WTC11 (cell line): ENCODE data around the gene CCDC34.

Source experiments
- ATF3 ChIP-seq: sonication (generic); formaldehyde crosslinking; conservative IDR thresholded peaks from 2 replicates; pipeline ENCODE4 v1.8.1; 2022; ENCODE audit warnings: mild to moderate bottlenecking, missing genetic modification reagents
- CREB1 ChIP-seq: sonication (generic); formaldehyde crosslinking; IDR thresholded peaks from 2 replicates; pipeline ENCODE4 v1.8.0; 2023; ENCODE audit warnings: mild to moderate bottlenecking, missing genetic modification reagents
- CREM ChIP-seq: sonication (generic); formaldehyde crosslinking; IDR thresholded peaks from 2 replicates; pipeline ENCODE4 v1.8.1; 2022; ENCODE audit warnings: mild to moderate bottlenecking, missing genetic modification reagents, moderate library complexity
- CTCF ChIP-seq: fragments of 200-600 bp; IDR thresholded peaks from 2 replicates; pipeline ENCODE4 v1.8.0; 2022; ENCODE audit warnings: antibody characterized with exemption
- FOXK1 ChIP-seq: sonication (generic); formaldehyde crosslinking; IDR thresholded peaks from 2 replicates; pipeline ENCODE4 v1.8.0; 2022; ENCODE audit warnings: mild to moderate bottlenecking, moderate library complexity, missing genetic modification reagents
- MLX ChIP-seq: sonication (generic); formaldehyde crosslinking; IDR thresholded peaks from 2 replicates; pipeline ENCODE4 v1.8.1; 2023; ENCODE audit warnings: mild to moderate bottlenecking, missing genetic modification reagents, moderate library complexity
- NFE2L1 ChIP-seq: sonication (generic); formaldehyde crosslinking; IDR thresholded peaks from 2 replicates; pipeline ENCODE4 v1.8.1; 2023; ENCODE audit warnings: missing genetic modification reagents
- TCF7 ChIP-seq: sonication (generic); formaldehyde crosslinking; IDR thresholded peaks from 2 replicates; pipeline ENCODE4 v1.8.0; 2022; ENCODE audit warnings: mild to moderate bottlenecking, low read depth, missing genetic modification reagents, moderate library complexity
- USF2 ChIP-seq: sonication (generic); formaldehyde crosslinking; IDR thresholded peaks from 2 replicates; pipeline ENCODE4 v1.8.1; 2023; ENCODE audit warnings: mild to moderate bottlenecking, missing genetic modification reagents, moderate library complexity
- ZBTB21 ChIP-seq: sonication (generic); formaldehyde crosslinking; IDR thresholded peaks from 2 replicates; pipeline ENCODE4 v1.8.1; 2023; ENCODE audit warnings: mild to moderate bottlenecking, missing genetic modification reagents, borderline replicate concordance
- ZNF281 ChIP-seq: sonication (generic); formaldehyde crosslinking; IDR thresholded peaks from 2 replicates; pipeline ENCODE4 v1.8.0; 2023; ENCODE audit warnings: mild to moderate bottlenecking, missing genetic modification reagents

GRCh38 chr11:27310182-27310581 is 52.8 kb downstream of the CCDC34 start:
- TF ChIP-seq CTCF (no peak), USF2 (CRISPR knock-in tag) (no peak), CREM (CRISPR knock-in tag) (no peak), ZNF281 (CRISPR knock-in tag) (no peak), CREB1 (CRISPR knock-in tag) (no peak), NFE2L1 (CRISPR knock-in tag) (no peak), ATF3 (CRISPR knock-in tag) (no peak), MLX (CRISPR knock-in tag) (no peak), ZBTB21 (no peak), FOXK1 (no peak), TCF7 (no peak)
